K562 (cell line): ENCODE results near the gene FCRLA. TPM values are rescaled to one million over a fixed set of nuclear protein-coding genes. Genes with fewer than 3 reads are reported as not detected.

ENCODE experiments used
- ATAC-seq: fragments of 200-7000 bp; cut with Tn5 transposase; 3 replicates; pipeline ENCODE4 v1.9.1; 2020; ENCODE audit warnings: moderate library complexity
- BruUV-seq: library from RNA; stranded (reverse); fragments of 400-500 nt; replicated peaks from 2 replicates; lab custom pipeline; 2021; lab: Mats Ljungman, UMichigan
- CTCF ChIA-PET: fragments of 300-600 bp; formaldehyde crosslinking; extraction: SDS; loops from one replicate; lab custom pipeline; 2021; ENCODE audit warnings: low intra/inter-chr PET ratio; lab: Yijun Ruan, JAX
- POLR2A ChIA-PET: fragments of 300-600, 350-650 bp; sonication (Branson Sonifier 250); formaldehyde crosslinking; extraction: SDS; loops from one replicate; lab custom pipeline; 2021; ENCODE audit warnings: antibody characterized with exemption, inconsistent platforms; lab: Yijun Ruan, JAX
- DNase-seq, 4 experiments: peaks; one replicate each; pipeline versions ENCODE4 v3.0.0 to v3.0.0-alpha.2; 2011 to 2018; ENCODE audit warnings: low spot score in 3 of 4, mixed read lengths in 3 of 4; ENCODE audit errors: extremely low read depth in 1 of 4
- FAIRE-seq: peaks from 2 replicates; lab custom pipeline; 2011; peaks lifted over from hg19 to GRCh38; lab: Jason Lieb, UNC
- H2AFZ ChIP-seq: 2 replicates; pipeline ENCODE4 v1.6.0; 2011; ENCODE audit warnings: low read depth, low read length, control low read depth, inconsistent platforms
- H3K27ac ChIP-seq: fragments of 200-600 bp; 3 replicates; pipeline ENCODE4 v1.8.0; 2011; ENCODE audit warnings: low read depth, mild to moderate bottlenecking, control low read depth, inconsistent platforms, low read length, moderate library complexity, mixed read lengths; ENCODE audit errors: extremely low read depth
- H3K27me3 ChIP-seq, 2 experiments: fragments of 300-600 bp in 1 of 2; 2 replicates in 1 of 2; 3 replicates in 1 of 2; pipeline versions ENCODE4 v1.6.0 to v1.8.0; 2011; ENCODE audit warnings: inconsistent platforms in 2 of 2, low read length in 2 of 2, mild to moderate bottlenecking in 1 of 2, mixed read lengths in 1 of 2, moderate library complexity in 1 of 2; ENCODE audit not compliant: control insufficient read depth in 2 of 2, insufficient read depth in 2 of 2
- H3K36me3 ChIP-seq: fragments of 300-600 bp; 3 replicates; pipeline ENCODE4 v1.8.0; 2011; ENCODE audit warnings: mild to moderate bottlenecking, low read length, inconsistent platforms; ENCODE audit not compliant: control insufficient read depth, insufficient read depth
- H3K4me1 ChIP-seq, 2 experiments: fragments of 200-600 bp in 1 of 2; replicated peaks in 1 of 2; 2 replicates in 1 of 2; 3 replicates in 1 of 2; pipeline versions ENCODE4 v1.5.1 to v1.8.0; 2011; ENCODE audit warnings: inconsistent platforms in 2 of 2, low read length in 2 of 2, mild to moderate bottlenecking in 1 of 2, mixed read lengths in 1 of 2, moderate library complexity in 1 of 2; ENCODE audit not compliant: control insufficient read depth in 2 of 2, insufficient read depth in 2 of 2
- H3K4me2 ChIP-seq: 2 replicates; pipeline ENCODE4 v1.6.1; 2011; ENCODE audit warnings: low read length, control low read depth, inconsistent platforms, mixed read lengths; ENCODE audit not compliant: insufficient read depth
- H3K4me3 ChIP-seq: fragments of 200-600 bp; sonication (generic), shearing (Covaris generic); 2 replicates; pipeline ENCODE4 v1.5.1; 2016; ENCODE audit warnings: control low read depth, inconsistent platforms
- H3K79me2 ChIP-seq: fragments of 200-600 bp; 3 replicates; pipeline ENCODE4 v1.8.0; 2011; ENCODE audit warnings: low read length, inconsistent platforms; ENCODE audit not compliant: control insufficient read depth, insufficient read depth
- H3K9ac ChIP-seq, 2 experiments: 2 replicates each; pipeline versions ENCODE4 v1.6.0 to v1.6.1; 2011; ENCODE audit warnings: low read depth in 2 of 2, low read length in 2 of 2, control low read depth in 1 of 2, inconsistent platforms in 1 of 2, mild to moderate bottlenecking in 1 of 2, mixed read lengths in 1 of 2; ENCODE audit not compliant: insufficient read depth in 1 of 2
- H3K9me1 ChIP-seq: one replicate; pipeline ENCODE4 v1.6.0; 2011; ENCODE audit warnings: inconsistent platforms, mild to moderate bottlenecking, low read length, moderate library complexity; ENCODE audit not compliant: control insufficient read depth, insufficient read depth
- H3K9me3 ChIP-seq: replicated peaks from 2 replicates; pipeline ENCODE4 v1.5.1; 2011; ENCODE audit warnings: low read depth, low read length, inconsistent platforms; ENCODE audit not compliant: control insufficient read depth, insufficient read depth
- H4K20me1 ChIP-seq: replicated peaks from 2 replicates; pipeline ENCODE4 v1.6.1; 2011; ENCODE audit warnings: low read length, inconsistent platforms, mixed read lengths; ENCODE audit not compliant: control insufficient read depth, insufficient read depth
- ATF1 ChIP-seq, 2 experiments: fragments of 450-650 bp in 1 of 2; IDR thresholded peaks; 2 replicates each; pipeline ENCODE4 v1.6.1; 2016; ENCODE audit warnings: missing compliant biosample characterization in 1 of 2, missing genetic modification characterization in 1 of 2
- DIDO1 ChIP-seq: fragments of 450-650 bp; IDR thresholded peaks from 2 replicates; pipeline ENCODE4 v1.6.1; 2016; ENCODE audit warnings: low read depth, missing biosample characterization, missing genetic modification characterization
- E2F3 ChIP-seq: fragments of 250-450 bp; sonication (Bioruptor Pico); IDR thresholded peaks from 2 replicates; pipeline ENCODE4 v1.4.0; 2020; ENCODE audit warnings: mild to moderate bottlenecking
- MIER1 ChIP-seq: fragments of 450-650 bp; IDR thresholded peaks from 2 replicates; pipeline ENCODE4 v1.6.1; 2016; ENCODE audit warnings: antibody characterized with exemption, mild to moderate bottlenecking, low read depth
- NELFE ChIP-seq: IDR thresholded peaks from 2 replicates; pipeline ENCODE4 v1.6.1; 2011; ENCODE audit warnings: mild to moderate bottlenecking; ENCODE audit not compliant: insufficient read depth, insufficient read length
- RAD51 ChIP-seq: fragments of 450-650 bp; IDR thresholded peaks from 2 replicates; pipeline ENCODE4 v1.7.1; 2016; ENCODE audit warnings: low read depth, mild to moderate bottlenecking, borderline replicate concordance
- SIRT6 ChIP-seq: IDR thresholded peaks from one replicate; pipeline ENCODE4 v1.6.1; 2012; ENCODE audit warnings: low read depth, mild to moderate bottlenecking, control low read depth, inconsistent platforms, low read length, moderate library complexity
- TAL1 ChIP-seq: fragments of 450-650 bp; IDR thresholded peaks from 2 replicates; pipeline ENCODE4 v1.6.1; 2016; ENCODE audit warnings: mild to moderate bottlenecking
- ZBTB5 ChIP-seq: fragments of 450-650 bp; IDR thresholded peaks from 2 replicates; pipeline ENCODE4 v1.6.1; 2017; ENCODE audit warnings: antibody characterized with exemption
- ZBTB7A ChIP-seq: IDR thresholded peaks from 2 replicates; pipeline ENCODE4 v1.6.1; 2011; ENCODE audit warnings: low read depth, mild to moderate bottlenecking, low read length, moderate library complexity, borderline replicate concordance; ENCODE audit not compliant: control insufficient read depth
- ZNF609 ChIP-seq: sonication (generic); formaldehyde crosslinking; IDR thresholded peaks from 2 replicates; pipeline ENCODE4 v1.8.1; 2023; ENCODE audit warnings: missing genetic modification reagents, mild to moderate bottlenecking, borderline replicate concordance
- WGBS: fragments of 100-300 bp; shearing (Covaris generic); methylation state at CpG from one replicate; pipeline ENCODE4 v1.1.6; 2016; ENCODE audit warnings: low coverage, mixed read lengths; ENCODE audit not compliant: insufficient coverage; ENCODE audit errors: missing lambda C conversion rate; 5-methylcytosine and 5-hydroxymethylcytosine counted together
- in situ Hi-C: fragments of 300-500 bp; cut with MboI; formaldehyde crosslinking; loops from 4 replicates; pipeline ENCODE4 v1.15.0; 2018; ENCODE audit warnings: inconsistent platforms, mixed read lengths
- intact Hi-C: fragments of 100-400 bp; cut with micrococcal nuclease; formaldehyde crosslinking; loops from 2 replicates; pipeline ENCODE4 v1.14.2; 2022
- polyA plus RNA-seq, 8 experiments: library from polyadenylated mRNA; depleted of rRNA in 4 of 8; stranded (reverse) in 5 of 8; unstranded in 3 of 8; fragments of >200 nt; fragmentation: Nextera tagmentation in 2 of 8; fragmentation: Illumina TruSeq in 1 of 8; extraction: Ambion mirVana in 2 of 8; extraction: Trizol in 1 of 8; gene quantifications; 2 replicates each; pipeline versions ENCODE4 v1.2.1 to v1.2.3, GENCODE V29; 2011 to 2014; ENCODE audit warnings: inconsistent platforms in 1 of 8, missing spikeins in 1 of 8
- total RNA-seq, 7 experiments: library from RNA; depleted of rRNA in 6 of 7; stranded (reverse); fragments of >200 nt in 6 of 7; fragmentation: Illumina TruSeq in 2 of 7; extraction: Trizol in 2 of 7; gene quantifications; 2 replicates each; pipeline versions ENCODE4 v1.2.1 to v1.2.3, GENCODE V29; 2011 to 2021; ENCODE audit warnings: low replicate concordance in 1 of 7
- TF ChIP-seq, protein P1 (sequence below): fragments of 450-650 bp; IDR thresholded peaks from 2 replicates; pipeline ENCODE4 v1.6.1; 2016; ENCODE audit warnings: mild to moderate bottlenecking

FCRLA gene
- total and polyA plus RNA-seq, 9 of the 15 experiments (the other 6 are each of a cell fraction or from before 2014, with no cell fraction given): 0.09 to 0.84 (median 0.44) TPM

DNA sequence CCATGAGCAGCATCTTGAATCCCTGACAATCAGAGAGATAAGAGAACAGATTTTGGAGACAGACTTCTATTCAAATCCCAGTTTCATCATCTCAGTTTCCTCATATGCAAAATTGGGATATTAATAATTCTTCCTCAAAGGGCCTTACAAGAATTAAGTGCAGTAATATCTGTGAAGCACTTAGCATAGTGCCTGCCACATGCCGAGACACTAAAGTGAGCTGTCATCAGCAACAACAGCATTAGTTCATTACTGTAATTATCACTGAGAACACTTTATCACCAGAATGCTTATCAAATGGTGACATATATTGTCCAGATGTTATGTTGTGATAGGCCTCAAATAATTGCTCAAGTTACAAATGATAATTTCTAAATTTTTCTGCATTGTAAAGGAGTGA lies 13.4 kb downstream of the FCRLA start:
- no peak overlapping the region for H2AFZ ChIP-seq
- POLR2A ChIA-PET: interaction anchor here (0.6 kb wide), 1 partner anchor 213 kb away, joined by 3 read pairs; no protein-coding TSS in a partner anchor
- TF ChIP-seq, protein P1, sequence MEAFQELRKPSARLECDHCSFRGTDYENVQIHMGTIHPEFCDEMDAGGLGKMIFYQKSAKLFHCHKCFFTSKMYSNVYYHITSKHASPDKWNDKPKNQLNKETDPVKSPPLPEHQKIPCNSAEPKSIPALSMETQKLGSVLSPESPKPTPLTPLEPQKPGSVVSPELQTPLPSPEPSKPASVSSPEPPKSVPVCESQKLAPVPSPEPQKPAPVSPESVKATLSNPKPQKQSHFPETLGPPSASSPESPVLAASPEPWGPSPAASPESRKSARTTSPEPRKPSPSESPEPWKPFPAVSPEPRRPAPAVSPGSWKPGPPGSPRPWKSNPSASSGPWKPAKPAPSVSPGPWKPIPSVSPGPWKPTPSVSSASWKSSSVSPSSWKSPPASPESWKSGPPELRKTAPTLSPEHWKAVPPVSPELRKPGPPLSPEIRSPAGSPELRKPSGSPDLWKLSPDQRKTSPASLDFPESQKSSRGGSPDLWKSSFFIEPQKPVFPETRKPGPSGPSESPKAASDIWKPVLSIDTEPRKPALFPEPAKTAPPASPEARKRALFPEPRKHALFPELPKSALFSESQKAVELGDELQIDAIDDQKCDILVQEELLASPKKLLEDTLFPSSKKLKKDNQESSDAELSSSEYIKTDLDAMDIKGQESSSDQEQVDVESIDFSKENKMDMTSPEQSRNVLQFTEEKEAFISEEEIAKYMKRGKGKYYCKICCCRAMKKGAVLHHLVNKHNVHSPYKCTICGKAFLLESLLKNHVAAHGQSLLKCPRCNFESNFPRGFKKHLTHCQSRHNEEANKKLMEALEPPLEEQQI: no peak
- TF ChIP-seq DIDO1: no peak
- no peak for TF ChIP-seq ZBTB7A
- no peak for TF ChIP-seq NELFE
- TF ChIP-seq ATF1 (CRISPR knock-in tag; IDR thresholded peaks at IDR 0.05): no peak
- no peak for TF ChIP-seq ATF1 (tag; IDR thresholded peaks at IDR 0.05)
- no peak for TF ChIP-seq RAD51
- TF ChIP-seq E2F3 (CRISPR knock-in tag): no peak
- TF ChIP-seq SIRT6: no peak
- no peak for TF ChIP-seq ZNF609 (CRISPR knock-in tag)
- TF ChIP-seq ZBTB5: no peak
- TF ChIP-seq TAL1: peak; percentile 27; the same call in 1 of the 2 replicates
- no peak for TF ChIP-seq MIER1

More for the DNA sequence above, 13.4 kb downstream of the FCRLA start:
- Histone ChIP-seq H3K9ac (no peak overlapping the region; a peak in 1 of 4 replicates), H3K4me1 (peaks cover 25 to 45% of the 10 kb centered on the region in 2 experiments), H3K4me2 (no peak overlapping the region), H3K36me3 (no peaks in the 10 kb centered on the region), H3K79me2 (no peaks in the 10 kb centered on the region), H3K27ac (no peak overlapping the region; the same call in 2 of the 3 replicates), H3K4me3 (no peak overlapping the region), H3K9me3 (no peaks in the 10 kb centered on the region), H3K27me3 (no peaks in the 10 kb centered on the region), H4K20me1 (no peaks in the 10 kb centered on the region), H3K9me1 (no peaks in the 10 kb centered on the region)
- DNase-seq: no peak
- intact Hi-C loops (loop anchor here (2.0 kb wide), 1 partner anchor 14 kb away; the partner anchor contains the start of gene FCRLA), in situ Hi-C loops (no loop called here)
- no peak for FAIRE-seq
- WGBS: 6% methylated on average over 1 of the region's 1 CpG
- no peak for ATAC-seq
- BruUV-seq: no TSS peak
- CTCF ChIA-PET: no interaction called here
